Testis (tissue), 2 donors: ENCODE measurements around the gene DENND1C.

Source experiments
- POLR2A ChIP-seq: fragments of 450-650 bp; IDR thresholded peaks from one replicate; pipeline ENCODE4 v1.6.1; 2017; ENCODE audit warnings: antibody characterized with exemption, mild to moderate bottlenecking, moderate library complexity
- TF ChIP-seq, protein P1 (sequence below), 3 experiments: fragments of 450-650 bp in 2 of 3; fragments of 200-600 bp in 1 of 3; sonication (generic) in 1 of 3; IDR thresholded peaks; one replicate each; pipeline ENCODE4 v1.5.1; 2016 to 2019; ENCODE audit warnings: antibody characterized with exemption in 3 of 3, mild to moderate bottlenecking in 2 of 3, moderate library complexity in 1 of 3

- TF ChIP-seq, protein P1, sequence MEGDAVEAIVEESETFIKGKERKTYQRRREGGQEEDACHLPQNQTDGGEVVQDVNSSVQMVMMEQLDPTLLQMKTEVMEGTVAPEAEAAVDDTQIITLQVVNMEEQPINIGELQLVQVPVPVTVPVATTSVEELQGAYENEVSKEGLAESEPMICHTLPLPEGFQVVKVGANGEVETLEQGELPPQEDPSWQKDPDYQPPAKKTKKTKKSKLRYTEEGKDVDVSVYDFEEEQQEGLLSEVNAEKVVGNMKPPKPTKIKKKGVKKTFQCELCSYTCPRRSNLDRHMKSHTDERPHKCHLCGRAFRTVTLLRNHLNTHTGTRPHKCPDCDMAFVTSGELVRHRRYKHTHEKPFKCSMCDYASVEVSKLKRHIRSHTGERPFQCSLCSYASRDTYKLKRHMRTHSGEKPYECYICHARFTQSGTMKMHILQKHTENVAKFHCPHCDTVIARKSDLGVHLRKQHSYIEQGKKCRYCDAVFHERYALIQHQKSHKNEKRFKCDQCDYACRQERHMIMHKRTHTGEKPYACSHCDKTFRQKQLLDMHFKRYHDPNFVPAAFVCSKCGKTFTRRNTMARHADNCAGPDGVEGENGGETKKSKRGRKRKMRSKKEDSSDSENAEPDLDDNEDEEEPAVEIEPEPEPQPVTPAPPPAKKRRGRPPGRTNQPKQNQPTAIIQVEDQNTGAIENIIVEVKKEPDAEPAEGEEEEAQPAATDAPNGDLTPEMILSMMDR (IDR thresholded peaks at IDR 0.05), result no peak
- TF ChIP-seq POLR2A, result no peak
Observed at GRCh38 chr19:6457958-6458694, 23.5 kb downstream of the DENND1C start.
